DOHH2 (cell line): ENCODE measurements around the gene ITGAE.

ENCODE experiments used
- H3F3A ChIP-seq: fragments of 200-600 bp; sonication (generic), shearing (Covaris generic); 2 replicates; pipeline ENCODE4 v1.6.0; 2016; ENCODE audit warnings: antibody characterized with exemption, mild to moderate bottlenecking; ENCODE audit not compliant: control insufficient read depth, insufficient read depth
- H3K27ac ChIP-seq: fragments of 200-600 bp; sonication (generic); 2 replicates; pipeline ENCODE4 v1.5.1; 2014; ENCODE audit warnings: low read depth, mild to moderate bottlenecking, low read length, moderate library complexity
- H3K27me3 ChIP-seq: fragments of 200-600 bp; sonication (generic); 2 replicates; pipeline ENCODE4 v1.6.1; 2014; ENCODE audit warnings: mild to moderate bottlenecking, low read length, mixed read lengths; ENCODE audit not compliant: control insufficient read depth
- H3K36me3 ChIP-seq: fragments of 200-600 bp; sonication (generic); 2 replicates; pipeline ENCODE4 v1.6.1; 2014; ENCODE audit warnings: mild to moderate bottlenecking, low read length, moderate library complexity, mixed read lengths; ENCODE audit not compliant: control insufficient read depth
- H3K4me1 ChIP-seq: fragments of 200-600 bp; sonication (generic); 2 replicates; pipeline ENCODE4 v1.6.1; 2014; ENCODE audit warnings: mild to moderate bottlenecking, low read length, mixed read lengths; ENCODE audit not compliant: control insufficient read depth
- H3K4me2 ChIP-seq: fragments of 200-600 bp; sonication (generic); 2 replicates; pipeline ENCODE4 v1.6.0; 2014; ENCODE audit warnings: mild to moderate bottlenecking, low read length, moderate library complexity
- H3K4me3 ChIP-seq: fragments of 200-600 bp; sonication (generic); 2 replicates; pipeline ENCODE4 v1.5.1; 2014; ENCODE audit warnings: mild to moderate bottlenecking, low read length, mixed read lengths
- H3K79me2 ChIP-seq: fragments of 200-600 bp; sonication (generic); 2 replicates; pipeline ENCODE4 v1.6.1; 2014; ENCODE audit warnings: mild to moderate bottlenecking, low read length, mixed read lengths; ENCODE audit not compliant: control insufficient read depth
- H3K9me2 ChIP-seq: fragments of 200-600 bp; sonication (generic); replicated peaks from 2 replicates; pipeline ENCODE4 v1.6.1; 2014; ENCODE audit warnings: mild to moderate bottlenecking, low read length, mixed read lengths; ENCODE audit not compliant: control insufficient read depth
- H3K9me3 ChIP-seq: fragments of 200-600 bp; sonication (generic); 2 replicates; pipeline ENCODE4 v1.6.1; 2014; ENCODE audit warnings: antibody characterized with exemption, low read length, mixed read lengths; ENCODE audit not compliant: control insufficient read depth, insufficient read depth
- H4K20me1 ChIP-seq: fragments of 200-600 bp; sonication (generic); 2 replicates; pipeline ENCODE4 v1.6.0; 2014; ENCODE audit warnings: low read depth, mild to moderate bottlenecking, antibody characterized with exemption, low read length, moderate library complexity; ENCODE audit not compliant: control insufficient read depth, insufficient read depth
- EZH2phosphoT487 ChIP-seq: fragments of 200-600 bp; sonication (generic); IDR thresholded peaks from 2 replicates; pipeline ENCODE4 v1.6.1; 2017; ENCODE audit warnings: borderline replicate concordance, mild to moderate bottlenecking, antibody characterized with exemption, low read length, moderate library complexity, mixed read lengths
- TF ChIP-seq, protein P1 (sequence below): fragments of 200-600 bp; sonication (generic); IDR thresholded peaks from one replicate; pipeline ENCODE4 v1.5.1; 2014; ENCODE audit warnings: antibody characterized with exemption, mild to moderate bottlenecking, low read depth, low read length; ENCODE audit not compliant: poor library complexity, severe bottlenecking

Gene ITGAE

DNA sequence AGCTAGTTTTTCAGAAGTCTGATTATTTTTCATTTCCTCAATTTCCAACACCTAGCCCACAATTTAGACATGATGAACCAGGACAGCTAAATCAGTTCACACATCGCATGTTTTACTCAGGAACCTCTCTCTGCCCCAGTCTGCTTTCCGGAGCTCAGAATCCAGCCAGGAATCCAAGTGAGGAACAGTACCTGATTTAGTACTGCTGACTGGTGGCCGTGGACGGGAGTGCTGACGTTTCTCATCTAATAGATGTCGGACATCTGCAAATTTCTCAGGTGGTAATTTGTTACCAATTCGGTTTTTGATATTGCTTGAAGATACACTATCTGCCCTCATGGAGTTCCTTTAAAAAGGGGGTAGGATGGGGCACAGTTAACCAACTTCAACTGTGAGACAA is 14.9 kb upstream of the ITGAE start:
- H3K27me3 ChIP-seq, result no peaks in the 10 kb centered on the region
- no peaks in the 10 kb centered on the region for H3K9me2 ChIP-seq
- H3K79me2 ChIP-seq, result peaks cover 17% of the 10 kb centered on the region
- H3K4me2 ChIP-seq, result peak overlapping the region; percentile 71
- peak overlapping the region; percentile 81 for H3K27ac ChIP-seq
- peaks cover 84% of the 10 kb centered on the region for H3K36me3 ChIP-seq
- peaks cover 66% of the 10 kb centered on the region for H3K4me1 ChIP-seq
- TF ChIP-seq EZH2phosphoT487, result no peak
- TF ChIP-seq, protein P1, sequence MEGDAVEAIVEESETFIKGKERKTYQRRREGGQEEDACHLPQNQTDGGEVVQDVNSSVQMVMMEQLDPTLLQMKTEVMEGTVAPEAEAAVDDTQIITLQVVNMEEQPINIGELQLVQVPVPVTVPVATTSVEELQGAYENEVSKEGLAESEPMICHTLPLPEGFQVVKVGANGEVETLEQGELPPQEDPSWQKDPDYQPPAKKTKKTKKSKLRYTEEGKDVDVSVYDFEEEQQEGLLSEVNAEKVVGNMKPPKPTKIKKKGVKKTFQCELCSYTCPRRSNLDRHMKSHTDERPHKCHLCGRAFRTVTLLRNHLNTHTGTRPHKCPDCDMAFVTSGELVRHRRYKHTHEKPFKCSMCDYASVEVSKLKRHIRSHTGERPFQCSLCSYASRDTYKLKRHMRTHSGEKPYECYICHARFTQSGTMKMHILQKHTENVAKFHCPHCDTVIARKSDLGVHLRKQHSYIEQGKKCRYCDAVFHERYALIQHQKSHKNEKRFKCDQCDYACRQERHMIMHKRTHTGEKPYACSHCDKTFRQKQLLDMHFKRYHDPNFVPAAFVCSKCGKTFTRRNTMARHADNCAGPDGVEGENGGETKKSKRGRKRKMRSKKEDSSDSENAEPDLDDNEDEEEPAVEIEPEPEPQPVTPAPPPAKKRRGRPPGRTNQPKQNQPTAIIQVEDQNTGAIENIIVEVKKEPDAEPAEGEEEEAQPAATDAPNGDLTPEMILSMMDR, result no peak
- H3F3A ChIP-seq, result peaks cover 24% of the 10 kb centered on the region
- H4K20me1 ChIP-seq, result no peaks in the 10 kb centered on the region
- H3K9me3 ChIP-seq, result no peaks in the 10 kb centered on the region
- H3K4me3 ChIP-seq, result peak overlapping the region; percentile 55

DNA sequence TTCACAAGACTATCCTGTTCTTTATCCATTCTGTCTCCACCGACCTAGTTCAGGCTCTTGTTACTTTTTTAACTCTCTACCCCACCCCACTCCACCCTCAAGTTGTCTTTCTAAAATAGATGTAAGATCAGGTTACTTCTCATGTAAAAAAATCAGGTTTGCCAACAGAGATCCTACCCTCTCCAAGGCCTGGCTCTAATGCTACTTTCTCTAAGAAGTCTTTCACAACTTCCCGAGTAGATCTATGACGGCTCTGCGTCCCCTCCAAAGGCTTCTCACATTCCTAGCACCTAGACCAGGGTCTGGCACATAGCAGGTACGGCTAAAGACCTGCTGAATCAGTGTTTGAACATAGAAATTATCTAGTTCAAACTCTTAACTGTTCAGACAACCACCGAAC is 14.1 kb upstream of the ITGAE start:
- Histone ChIP-seq H3K4me2 (no peak overlapping the region), H3K4me1 (peaks cover 75% of the 10 kb centered on the region), H3K79me2 (peaks cover 24% of the 10 kb centered on the region), H3K9me3 (no peaks in the 10 kb centered on the region), H3K36me3 (peaks cover 85% of the 10 kb centered on the region), H3F3A (peaks cover 24% of the 10 kb centered on the region), H3K27me3 (no peaks in the 10 kb centered on the region), H3K4me3 (no peak overlapping the region), H3K27ac (peak overlapping the region; percentile 81; the same call in 1 of the 2 replicates), H4K20me1 (no peaks in the 10 kb centered on the region), H3K9me2 (no peaks in the 10 kb centered on the region)
- TF ChIP-seq, protein P1, result no peak
- no peak for TF ChIP-seq EZH2phosphoT487

DNA sequence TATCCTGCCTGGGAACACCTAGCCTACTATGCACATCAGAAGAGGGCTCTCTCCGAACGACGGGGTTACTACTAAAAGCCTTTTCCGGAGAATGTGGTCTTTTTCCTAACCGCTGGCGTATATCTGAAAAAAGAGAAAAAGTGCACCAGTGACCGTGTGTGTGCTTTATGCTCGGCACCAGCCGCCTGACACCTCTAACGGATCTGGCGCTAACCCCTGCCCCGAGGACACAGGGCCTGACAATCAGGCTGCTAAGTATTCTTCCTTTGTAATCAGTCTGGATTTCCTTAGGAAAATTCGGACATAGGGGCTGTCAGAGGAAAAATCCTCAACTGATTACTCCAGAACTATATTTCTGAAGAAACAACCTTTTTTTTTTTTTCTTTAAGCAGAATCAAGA is 13.4 kb upstream of the ITGAE start:
- TF ChIP-seq, protein P1, result no peak
- TF ChIP-seq EZH2phosphoT487, result no peak
- Histone ChIP-seq H3K4me1 (peaks cover 75% of the 10 kb centered on the region), H3K79me2 (peaks cover 29% of the 10 kb centered on the region), H4K20me1 (no peaks in the 10 kb centered on the region), H3K4me3 (no peak overlapping the region), H3K36me3 (peaks cover 81% of the 10 kb centered on the region), H3K9me2 (no peaks in the 10 kb centered on the region), H3K4me2 (no peak overlapping the region), H3F3A (peaks cover 24% of the 10 kb centered on the region), H3K27me3 (no peaks in the 10 kb centered on the region), H3K27ac (no peak overlapping the region), H3K9me3 (no peaks in the 10 kb centered on the region)

DNA sequence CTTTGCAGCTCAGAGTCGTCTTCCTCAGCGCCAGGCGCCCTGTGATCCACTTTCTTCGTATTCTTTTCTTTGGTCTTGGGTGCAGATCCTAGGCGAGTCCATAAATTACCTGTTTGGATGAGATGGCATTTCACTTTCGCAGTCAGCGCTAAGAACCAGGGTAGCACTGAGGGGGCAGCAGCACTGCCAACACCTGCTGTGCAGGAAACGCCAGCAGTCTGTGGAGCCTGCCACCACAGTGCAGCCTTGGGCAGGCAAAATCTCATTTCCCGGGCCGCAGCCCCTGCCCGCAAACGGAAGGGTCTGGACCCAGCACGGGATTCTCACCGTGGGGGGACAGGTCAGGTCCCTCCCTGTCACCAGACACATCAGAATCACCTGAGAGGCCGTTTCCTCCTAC is 12.2 kb upstream of the ITGAE start:
- Histone ChIP-seq H3K4me2 (no peak overlapping the region), H4K20me1 (no peaks in the 10 kb centered on the region), H3K4me3 (no peak overlapping the region), H3K9me2 (no peaks in the 10 kb centered on the region), H3K27me3 (no peaks in the 10 kb centered on the region), H3K27ac (no peak overlapping the region), H3F3A (peaks cover 25% of the 10 kb centered on the region), H3K9me3 (no peaks in the 10 kb centered on the region), H3K79me2 (peaks cover 28% of the 10 kb centered on the region), H3K36me3 (peaks cover 80% of the 10 kb centered on the region), H3K4me1 (peaks cover 75% of the 10 kb centered on the region)
- TF ChIP-seq, protein P1, result no peak
- no peak for TF ChIP-seq EZH2phosphoT487
